ENCODE results near the gene KRT76. TPM values are rescaled to one million over a fixed set of nuclear protein-coding genes. Genes with fewer than 3 reads are reported as not detected.

Gene KRT76
- polyA plus RNA-seq, 1 of the 3 experiments (the other 2 are of a cell fraction), result not detected

GRCh38 chr12:52823761-52824450 lies 46.8 kb upstream of the KRT76 start:
- no peaks in the 10 kb centered on the region for H3F3A ChIP-seq (replicated peaks; ENCODE audit: insufficient read depth)
- no peaks in the 10 kb centered on the region for H3K79me2 ChIP-seq (ENCODE audit: insufficient read depth)
- H3K27me3 ChIP-seq (ENCODE audit: insufficient read depth), result peaks cover 51% of the 10 kb centered on the region
- H3K9ac ChIP-seq, result no peak overlapping the region
- no peak overlapping the region for H3K4me2 ChIP-seq
- no peaks in the 10 kb centered on the region for H3K9me3 ChIP-seq
- WGBS (ENCODE audit: low lambda C conversion rate), result 42% methylated on average over 13 of the region's 15 CpGs
- POLR2A ChIA-PET, result no interaction called here
- no peak for TF ChIP-seq JUND (IDR thresholded peaks at IDR 0.05)
- no peak for TF ChIP-seq RAD21 (IDR thresholded peaks at IDR 0.05; ENCODE audit: low read length)
- no peak for TF ChIP-seq TEAD4 (IDR thresholded peaks at IDR 0.05; ENCODE audit: borderline replicate concordance, insufficient read depth)
- TF ChIP-seq EP300 (IDR thresholded peaks at IDR 0.05; ENCODE audit: borderline replicate concordance in 1 of 2, low read depth in 1 of 2, low read length in 1 of 2), result no peak
- H3K4me3 ChIP-seq (ENCODE audit: low read depth in 2 of 2, low read length in 1 of 2), result no peak overlapping the region
- no peak for DNase-seq
- no peaks in the 10 kb centered on the region for H3K9me2 ChIP-seq
- no peak overlapping the region for H2AFZ ChIP-seq (ENCODE audit: low read depth)
- H3K36me3 ChIP-seq (replicated peaks in 1 of 2; ENCODE audit: control insufficient read depth in 1 of 2, insufficient read depth in 2 of 2, low read length in 1 of 2), result no peaks in the 10 kb centered on the region
- H4K20me1 ChIP-seq (ENCODE audit: insufficient read depth), result no peaks in the 10 kb centered on the region
- no peaks in the 10 kb centered on the region for H3K4me1 ChIP-seq (ENCODE audit: control insufficient read depth in 1 of 2, insufficient read depth in 2 of 2, low read depth in 1 of 2, low read length in 1 of 2)
- H3K27ac ChIP-seq (ENCODE audit: low read depth in 2 of 2, low read length in 1 of 2), result no peak overlapping the region
- CTCF ChIA-PET, result no interaction called here

DNA sequence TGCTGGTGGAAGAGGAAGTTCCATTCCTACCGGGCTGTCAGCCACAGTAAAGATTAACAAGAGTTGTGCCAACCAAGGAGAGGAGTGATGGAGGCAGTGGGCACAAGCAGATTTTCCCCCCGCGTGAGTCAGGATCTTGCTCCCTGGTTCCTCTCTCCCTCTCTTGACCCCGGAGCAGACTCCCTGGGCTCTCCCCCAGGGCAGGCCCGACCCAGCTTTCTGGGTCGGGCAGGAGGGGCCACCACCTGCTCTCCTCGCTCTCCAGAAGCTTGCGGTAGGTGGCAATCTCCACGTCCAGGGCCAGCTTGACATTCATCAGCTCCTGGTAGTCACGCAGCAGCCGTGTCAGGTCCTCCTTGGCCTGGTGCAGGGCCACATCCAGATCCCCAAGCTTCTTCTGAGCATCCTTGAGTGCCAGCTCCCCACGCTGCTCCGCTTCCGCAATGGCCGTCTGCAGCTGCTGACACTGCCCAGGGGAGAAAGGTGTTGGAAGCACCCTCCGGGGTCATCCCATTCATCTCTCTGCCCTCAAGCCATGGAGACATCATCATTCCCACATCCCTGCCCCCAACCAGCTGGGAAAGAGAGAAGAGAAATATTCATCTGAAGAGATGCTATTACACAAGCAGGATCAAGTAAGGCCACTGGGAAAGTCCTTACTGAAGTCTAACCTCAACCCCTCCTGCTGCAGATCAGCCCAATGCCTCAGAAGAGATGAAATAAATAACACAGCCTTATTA lies 45.8 kb upstream of the KRT76 start:
- POLR2A ChIA-PET, result no interaction called here
- H3K4me3 ChIP-seq (ENCODE audit: low read depth in 2 of 2, low read length in 1 of 2), result no peak overlapping the region
- no peaks in the 10 kb centered on the region for H3K79me2 ChIP-seq (ENCODE audit: insufficient read depth)
- H3K27me3 ChIP-seq (ENCODE audit: insufficient read depth), result peaks cover 55% of the 10 kb centered on the region
- TF ChIP-seq SMC3 (IDR thresholded peaks at IDR 0.05; ENCODE audit: low read depth, low read length) (no peak), FOSL2 (IDR thresholded peaks at IDR 0.05; ENCODE audit: borderline replicate concordance, low read depth) (no peak), NRF1 (IDR thresholded peaks at IDR 0.05; ENCODE audit: low read depth, low read length) (no peak), CHD2 (IDR thresholded peaks at IDR 0.05; ENCODE audit: low read length, partially characterized antibody) (no peak), POLR2AphosphoS5 (IDR thresholded peaks at IDR 0.05; ENCODE audit: low read depth, low read length) (no peak), ZBTB33 (IDR thresholded peaks at IDR 0.05; ENCODE audit: borderline replicate concordance, low read depth) (no peak), SIN3A (IDR thresholded peaks at IDR 0.05; ENCODE audit: borderline replicate concordance, low read depth, low read length) (no peak), RCOR1 (IDR thresholded peaks at IDR 0.05; ENCODE audit: low read length) (no peak), USF1 (IDR thresholded peaks at IDR 0.05; ENCODE audit: borderline replicate concordance, low read depth) (no peak), YY1 (IDR thresholded peaks at IDR 0.05; ENCODE audit: low read depth) (no peak), TEAD4 (IDR thresholded peaks at IDR 0.05; ENCODE audit: borderline replicate concordance, insufficient read depth) (no peak)
- TF ChIP-seq, protein P1, sequence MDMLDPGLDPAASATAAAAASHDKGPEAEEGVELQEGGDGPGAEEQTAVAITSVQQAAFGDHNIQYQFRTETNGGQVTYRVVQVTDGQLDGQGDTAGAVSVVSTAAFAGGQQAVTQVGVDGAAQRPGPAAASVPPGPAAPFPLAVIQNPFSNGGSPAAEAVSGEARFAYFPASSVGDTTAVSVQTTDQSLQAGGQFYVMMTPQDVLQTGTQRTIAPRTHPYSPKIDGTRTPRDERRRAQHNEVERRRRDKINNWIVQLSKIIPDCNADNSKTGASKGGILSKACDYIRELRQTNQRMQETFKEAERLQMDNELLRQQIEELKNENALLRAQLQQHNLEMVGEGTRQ (IDR thresholded peaks at IDR 0.05; ENCODE audit: borderline replicate concordance, low read depth, low read length), result no peak
- TF ChIP-seq, protein P2, sequence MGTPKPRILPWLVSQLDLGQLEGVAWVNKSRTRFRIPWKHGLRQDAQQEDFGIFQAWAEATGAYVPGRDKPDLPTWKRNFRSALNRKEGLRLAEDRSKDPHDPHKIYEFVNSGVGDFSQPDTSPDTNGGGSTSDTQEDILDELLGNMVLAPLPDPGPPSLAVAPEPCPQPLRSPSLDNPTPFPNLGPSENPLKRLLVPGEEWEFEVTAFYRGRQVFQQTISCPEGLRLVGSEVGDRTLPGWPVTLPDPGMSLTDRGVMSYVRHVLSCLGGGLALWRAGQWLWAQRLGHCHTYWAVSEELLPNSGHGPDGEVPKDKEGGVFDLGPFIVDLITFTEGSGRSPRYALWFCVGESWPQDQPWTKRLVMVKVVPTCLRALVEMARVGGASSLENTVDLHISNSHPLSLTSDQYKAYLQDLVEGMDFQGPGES (IDR thresholded peaks at IDR 0.05; ENCODE audit: low read depth, low read length), result no peak
- TF ChIP-seq, protein P3, sequence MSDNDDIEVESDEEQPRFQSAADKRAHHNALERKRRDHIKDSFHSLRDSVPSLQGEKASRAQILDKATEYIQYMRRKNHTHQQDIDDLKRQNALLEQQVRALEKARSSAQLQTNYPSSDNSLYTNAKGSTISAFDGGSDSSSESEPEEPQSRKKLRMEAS (IDR thresholded peaks at IDR 0.05; ENCODE audit: low read depth), result no peak
- H3K4me1 ChIP-seq (ENCODE audit: control insufficient read depth in 1 of 2, insufficient read depth in 2 of 2, low read depth in 1 of 2, low read length in 1 of 2), result no peaks in the 10 kb centered on the region
- no peaks in the 10 kb centered on the region for H3F3A ChIP-seq (replicated peaks; ENCODE audit: insufficient read depth)
- no peak overlapping the region for H3K27ac ChIP-seq (ENCODE audit: low read depth in 2 of 2, low read length in 1 of 2)
- H4K20me1 ChIP-seq (ENCODE audit: insufficient read depth), result no peaks in the 10 kb centered on the region
- DNase-seq, result no peak
- 53% methylated on average over 13 of the region's 16 CpGs for whole genome bisulfite sequencing (ENCODE audit: low lambda C conversion rate)
- H3K9ac ChIP-seq, result no peak overlapping the region
- CTCF ChIA-PET, result no interaction called here
- no peaks in the 10 kb centered on the region for H3K9me2 ChIP-seq
- H3K36me3 ChIP-seq (replicated peaks in 1 of 2; ENCODE audit: control insufficient read depth in 1 of 2, insufficient read depth in 2 of 2, low read length in 1 of 2), result no peaks in the 10 kb centered on the region
- no peaks in the 10 kb centered on the region for H3K9me3 ChIP-seq
- H3K4me2 ChIP-seq, result peak overlapping the region; percentile 5; the same call in 1 of the 2 replicates
- H2AFZ ChIP-seq (ENCODE audit: low read depth), result no peak overlapping the region

Measured in SK-N-SH (cell line).